H1 (cell line): ENCODE data around the gene TESMIN.

Source experiments
- BACH1 ChIP-seq: IDR thresholded peaks from 2 replicates; pipeline ENCODE4 v1.6.1; 2012; ENCODE audit warnings: low read length, improper control_type of control experiment
- EP300 ChIP-seq, 2 experiments: IDR thresholded peaks; 1 replicate in 1 of 2; 2 replicates in 1 of 2; pipeline ENCODE4 v1.6.1; 2011 to 2012; ENCODE audit warnings: low read depth in 2 of 2, low read length in 2 of 2, mild to moderate bottlenecking in 2 of 2, borderline replicate concordance in 1 of 2, inconsistent platforms in 1 of 2, moderate library complexity in 1 of 2
- EZH2 ChIP-seq: fragments of 200-600 bp; sonication (generic); IDR thresholded peaks from 2 replicates; pipeline ENCODE4 v1.7.1; 2012; ENCODE audit warnings: low read depth, mild to moderate bottlenecking, moderate library complexity, low read length, inconsistent platforms; ENCODE audit not compliant: severe bottlenecking
- JUND ChIP-seq: IDR thresholded peaks from 2 replicates; pipeline ENCODE4 v1.6.1; 2011; ENCODE audit warnings: mild to moderate bottlenecking, improper control_type of control experiment, low read length
- KDM4A ChIP-seq: IDR thresholded peaks from one replicate; pipeline ENCODE4 v1.7.1; 2012; ENCODE audit warnings: low read depth, mild to moderate bottlenecking, moderate library complexity, low read length, inconsistent platforms; ENCODE audit not compliant: severe bottlenecking
- KDM5A ChIP-seq: fragments of 200-600 bp; IDR thresholded peaks from 2 replicates; pipeline ENCODE4 v1.7.1; 2012; ENCODE audit warnings: mild to moderate bottlenecking, low read length, inconsistent platforms, mixed read lengths
- POLR2A ChIP-seq, 2 experiments: IDR thresholded peaks; 1 replicate in 1 of 2; 2 replicates in 1 of 2; pipeline ENCODE4 v1.6.1; 2011; ENCODE audit warnings: low read depth in 2 of 2, low read length in 2 of 2, mild to moderate bottlenecking in 2 of 2; ENCODE audit errors: control extremely low read depth in 1 of 2
- POLR2AphosphoS5 ChIP-seq: IDR thresholded peaks from 2 replicates; pipeline ENCODE4 v1.6.1; 2011; ENCODE audit warnings: low read depth, low read length
- RNF2 ChIP-seq: fragments of 200-900, 300-1000 bp; sonication (generic); IDR thresholded peaks from 2 replicates; pipeline ENCODE4 v1.7.1; 2016; ENCODE audit warnings: borderline replicate concordance, low read depth, mild to moderate bottlenecking, antibody characterized with exemption, low read length; ENCODE audit not compliant: poor library complexity, severe bottlenecking; ENCODE audit errors: missing control alignments
- RXRA ChIP-seq: IDR thresholded peaks from 2 replicates; pipeline ENCODE4 v1.6.1; 2011; ENCODE audit warnings: low read depth, mild to moderate bottlenecking, low read length, moderate library complexity; ENCODE audit not compliant: insufficient read depth
- TBP ChIP-seq: IDR thresholded peaks from 2 replicates; pipeline ENCODE4 v1.6.1; 2011; ENCODE audit warnings: low read depth, low read length, improper control_type of control experiment
- TF ChIP-seq, protein P1 (sequence below), 3 experiments: IDR thresholded peaks; 1 replicate in 2 of 3; 2 replicates in 1 of 3; pipeline versions ENCODE4 v1.5.1 to v1.6.1; 2011; ENCODE audit warnings: low read length in 3 of 3, mild to moderate bottlenecking in 3 of 3, inconsistent platforms in 2 of 3, low read depth in 1 of 3, moderate library complexity in 1 of 3; ENCODE audit not compliant: insufficient read depth in 1 of 3; ENCODE audit errors: control extremely low read depth in 1 of 3

DNA sequence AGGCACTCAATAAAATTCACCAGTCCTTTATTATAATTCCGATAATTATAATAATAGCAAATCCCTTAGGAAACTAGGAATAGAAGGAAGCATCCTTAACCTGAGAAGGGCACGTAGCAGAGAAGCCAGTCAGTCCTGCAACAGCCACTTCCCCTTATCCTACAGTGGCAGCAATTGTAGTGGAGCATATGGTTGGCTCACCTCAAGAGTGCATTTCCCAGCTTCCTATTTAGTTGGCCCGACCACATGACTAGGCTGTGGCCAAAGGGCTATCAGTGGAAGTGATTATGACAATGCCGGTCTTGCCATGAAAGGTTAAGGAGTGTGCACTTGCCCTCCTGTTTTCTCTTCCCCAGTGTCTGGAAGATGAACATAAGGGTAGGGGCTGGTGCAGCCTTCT, 27.0 kb downstream of the TESMIN start:
- TF ChIP-seq TBP = no peak
- no peak for TF ChIP-seq JUND
- no peak for TF ChIP-seq KDM4A
- no peak for TF ChIP-seq POLR2A (IDR thresholded peaks at IDR 0.05; ENCODE audit: control extremely low read depth in 1 of 2, low read depth in 2 of 2, low read length in 2 of 2)
- TF ChIP-seq, protein P1, sequence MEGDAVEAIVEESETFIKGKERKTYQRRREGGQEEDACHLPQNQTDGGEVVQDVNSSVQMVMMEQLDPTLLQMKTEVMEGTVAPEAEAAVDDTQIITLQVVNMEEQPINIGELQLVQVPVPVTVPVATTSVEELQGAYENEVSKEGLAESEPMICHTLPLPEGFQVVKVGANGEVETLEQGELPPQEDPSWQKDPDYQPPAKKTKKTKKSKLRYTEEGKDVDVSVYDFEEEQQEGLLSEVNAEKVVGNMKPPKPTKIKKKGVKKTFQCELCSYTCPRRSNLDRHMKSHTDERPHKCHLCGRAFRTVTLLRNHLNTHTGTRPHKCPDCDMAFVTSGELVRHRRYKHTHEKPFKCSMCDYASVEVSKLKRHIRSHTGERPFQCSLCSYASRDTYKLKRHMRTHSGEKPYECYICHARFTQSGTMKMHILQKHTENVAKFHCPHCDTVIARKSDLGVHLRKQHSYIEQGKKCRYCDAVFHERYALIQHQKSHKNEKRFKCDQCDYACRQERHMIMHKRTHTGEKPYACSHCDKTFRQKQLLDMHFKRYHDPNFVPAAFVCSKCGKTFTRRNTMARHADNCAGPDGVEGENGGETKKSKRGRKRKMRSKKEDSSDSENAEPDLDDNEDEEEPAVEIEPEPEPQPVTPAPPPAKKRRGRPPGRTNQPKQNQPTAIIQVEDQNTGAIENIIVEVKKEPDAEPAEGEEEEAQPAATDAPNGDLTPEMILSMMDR (IDR thresholded peaks at IDR 0.05; ENCODE audit: control extremely low read depth in 1 of 3, insufficient read depth in 1 of 3, low read depth in 1 of 3, low read length in 3 of 3) = no peak
- TF ChIP-seq RXRA = no peak
- TF ChIP-seq KDM5A = no peak
- TF ChIP-seq RNF2 = no peak
- no peak for TF ChIP-seq POLR2AphosphoS5
- no peak for TF ChIP-seq EZH2
- no peak for TF ChIP-seq BACH1
- TF ChIP-seq EP300 (IDR thresholded peaks at IDR 0.05; ENCODE audit: borderline replicate concordance in 1 of 2, low read depth in 2 of 2, low read length in 2 of 2) = no peak
